GM12891 (cell line): ENCODE results near the gene KRT28. TPM values are rescaled to one million over a fixed set of nuclear protein-coding genes. Genes with fewer than 3 reads are reported as not detected.

Experiments used
- DNase-seq: peaks from one replicate; pipeline ENCODE4 v3.0.0; 2011; ENCODE audit warnings: low spot score; ENCODE audit not compliant: insufficient read length
- FAIRE-seq: peaks from 2 replicates; lab custom pipeline; 2011; peaks lifted over from hg19 to GRCh38; lab: Jason Lieb, UNC
- PAX5 ChIP-seq: IDR thresholded peaks from 2 replicates; pipeline ENCODE4 v1.6.1; 2011; ENCODE audit warnings: low read length, moderate library complexity, mild to moderate bottlenecking; ENCODE audit not compliant: insufficient read depth, severe bottlenecking
- POLR2A ChIP-seq: IDR thresholded peaks from 2 replicates; pipeline ENCODE4 v1.6.1; 2011; ENCODE audit warnings: low read depth, low read length, control low read depth
- POLR2AphosphoS5 ChIP-seq: IDR thresholded peaks from 2 replicates; pipeline ENCODE4 v1.6.1; 2011; ENCODE audit warnings: low read depth, low read length, control low read depth
- POU2F2 ChIP-seq: IDR thresholded peaks from 2 replicates; pipeline ENCODE4 v1.6.1; 2011; ENCODE audit warnings: low read depth, mild to moderate bottlenecking, control low read depth, low read length, moderate library complexity
- SPI1 ChIP-seq: IDR thresholded peaks from 2 replicates; pipeline ENCODE4 v1.6.1; 2011; ENCODE audit warnings: low read depth, low read length, control low read depth
- TAF1 ChIP-seq: IDR thresholded peaks from 2 replicates; pipeline ENCODE4 v1.6.1; 2011; ENCODE audit warnings: low read depth, low read length, control low read depth
- polyA plus RNA-seq: library from polyadenylated mRNA; unstranded; fragments of >200 nt; gene quantifications from one replicate; pipeline ENCODE4 v1.2.1, GENCODE V29; 2012; ENCODE audit warnings: low read depth, missing spikeins, inconsistent platforms; ENCODE audit not compliant: missing spikeins

Gene KRT28, protein sequence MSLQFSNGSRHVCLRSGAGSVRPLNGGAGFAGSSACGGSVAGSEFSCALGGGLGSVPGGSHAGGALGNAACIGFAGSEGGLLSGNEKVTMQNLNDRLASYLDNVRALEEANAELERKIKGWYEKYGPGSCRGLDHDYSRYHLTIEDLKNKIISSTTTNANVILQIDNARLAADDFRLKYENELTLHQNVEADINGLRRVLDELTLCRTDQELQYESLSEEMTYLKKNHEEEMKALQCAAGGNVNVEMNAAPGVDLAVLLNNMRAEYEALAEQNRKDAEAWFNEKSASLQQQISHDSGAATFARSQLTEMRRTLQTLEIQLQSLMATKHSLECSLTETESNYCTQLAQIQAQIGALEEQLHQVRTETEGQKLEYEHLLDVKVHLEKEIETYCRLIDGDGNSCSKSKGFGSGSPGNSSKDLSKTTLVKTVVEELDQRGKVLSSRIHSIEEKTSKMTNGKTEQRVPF
- not detected for polyA plus RNA-seq

DNA sequence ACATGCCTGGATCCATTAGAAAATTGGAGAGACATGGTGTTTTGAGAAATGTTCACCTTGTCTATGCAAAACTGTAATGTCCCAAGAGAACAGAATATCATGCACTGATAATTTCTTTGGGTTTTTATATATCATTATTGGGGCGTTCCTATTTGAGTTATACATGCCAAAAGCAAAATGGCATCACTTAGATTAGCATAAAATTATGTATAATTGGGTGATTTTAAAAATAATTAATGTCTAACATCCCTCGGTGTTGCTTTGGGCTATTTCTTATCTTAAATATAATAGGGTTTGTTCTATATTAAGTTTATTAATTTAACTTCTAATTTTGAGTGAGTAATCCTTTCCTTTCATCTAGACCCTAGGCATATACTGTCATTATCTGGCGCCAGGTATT lies at the start of gene KRT28:
Gene KRT28, minus strand, starts transcription at position 101 of the 400 bp plus-strand sequence. Its CDS starts 66 bp downstream, at position 35.
- DNase-seq, result no peak
- TF ChIP-seq PAX5 (no peak), SPI1 (no peak), POU2F2 (no peak), POLR2AphosphoS5 (no peak)
- FAIRE-seq, result no peak

DNA sequence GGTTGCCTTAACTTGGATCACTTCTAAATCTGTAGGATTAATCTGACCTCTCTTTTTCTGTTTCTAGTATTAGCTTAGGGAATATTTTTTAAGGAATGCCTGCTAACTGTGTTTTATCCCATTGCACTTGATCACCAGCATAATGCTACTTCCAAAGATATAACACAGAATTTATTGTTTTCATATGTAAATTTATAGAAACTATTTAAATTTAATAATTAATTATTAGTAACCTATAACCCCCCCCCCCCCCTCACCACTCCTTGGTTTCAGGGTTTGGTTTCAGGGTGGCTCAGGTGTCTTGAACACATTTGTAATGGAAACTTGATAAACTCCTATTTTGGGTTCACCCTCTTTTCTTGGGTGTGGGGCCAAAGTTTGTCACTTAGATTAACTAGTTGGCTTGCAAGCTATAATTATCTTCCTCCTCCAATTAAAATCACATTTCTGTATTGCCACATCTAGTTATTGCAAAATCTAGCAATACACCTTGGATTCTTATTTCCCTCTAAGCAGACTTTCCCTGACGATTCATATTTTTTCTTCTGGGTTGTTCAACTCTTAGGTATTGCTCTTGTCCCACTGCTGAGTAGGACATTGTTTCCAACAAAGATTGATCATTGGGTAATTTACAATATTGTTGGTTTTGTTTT lies 49.0 kb upstream of the KRT28 start:
- no peak for TF ChIP-seq POLR2A
- no peak for TF ChIP-seq PAX5
- TF ChIP-seq TAF1, result no peak
- TF ChIP-seq POLR2AphosphoS5, result no peak
- no peak for TF ChIP-seq POU2F2
- TF ChIP-seq SPI1, result no peak
- DNase-seq (no peak), FAIRE-seq (no peak)

GRCh38 chr17:40846515-40847144 lies 46.9 kb upstream of the KRT28 start:
- DNase-seq, result no peak
- FAIRE-seq, result no peak
- TF ChIP-seq TAF1 (no peak), POU2F2 (no peak), POLR2AphosphoS5 (no peak), SPI1 (no peak), PAX5 (no peak), POLR2A (no peak)

DNA sequence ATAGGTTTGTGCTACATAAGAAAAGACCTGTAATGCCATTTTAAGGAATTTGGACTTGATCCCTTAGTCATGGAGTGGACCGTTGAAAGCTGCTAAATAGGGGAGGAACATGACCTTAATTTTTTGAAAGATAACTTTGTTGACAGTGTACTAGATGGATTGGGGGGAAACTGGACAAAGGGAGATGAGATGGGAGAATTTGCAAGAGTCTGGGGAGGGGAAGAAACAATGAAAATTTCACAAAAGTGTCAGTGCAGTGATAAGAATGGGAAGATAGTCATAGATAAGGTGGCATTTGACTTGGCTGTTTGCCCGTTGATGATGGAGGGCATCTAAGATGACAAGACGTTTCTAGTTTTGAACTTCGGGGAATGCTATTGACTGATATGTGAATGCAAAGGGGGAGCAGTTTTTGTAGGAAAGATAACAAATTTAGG lies 44.9 kb upstream of the KRT28 start:
- no peak for FAIRE-seq
- TF ChIP-seq POU2F2 (no peak), POLR2AphosphoS5 (no peak), SPI1 (no peak), PAX5 (no peak), POLR2A (no peak)
- no peak for DNase-seq

DNA sequence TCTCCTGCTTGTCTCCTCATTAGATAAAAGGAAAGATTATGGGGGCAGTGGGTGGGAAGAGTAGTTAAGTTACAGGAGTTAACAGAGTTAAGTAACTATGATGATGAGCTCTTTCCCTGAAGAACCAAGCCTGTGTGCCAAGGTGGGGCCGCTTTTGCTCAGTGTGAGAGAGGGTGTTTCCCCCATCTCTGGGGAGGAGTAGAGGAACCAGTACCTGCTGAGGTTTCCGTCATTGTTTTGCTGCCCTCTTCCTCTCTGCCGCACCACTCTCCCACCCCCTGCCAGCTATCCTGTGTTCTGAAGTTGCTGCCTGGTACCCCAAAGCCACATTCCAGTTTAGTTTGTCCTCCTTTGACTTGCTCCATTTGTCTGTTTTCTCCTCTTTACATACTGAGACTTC lies 43.5 kb upstream of the KRT28 start:
- DNase-seq (no peak), FAIRE-seq (no peak)
- TF ChIP-seq POLR2A, result no peak
- no peak for TF ChIP-seq SPI1
- TF ChIP-seq TAF1, result no peak
- no peak for TF ChIP-seq PAX5
- TF ChIP-seq POU2F2, result no peak
- no peak for TF ChIP-seq POLR2AphosphoS5

- TF ChIP-seq POLR2A, result no peak
- no peak for TF ChIP-seq POU2F2
- TF ChIP-seq SPI1, result no peak
- TF ChIP-seq TAF1, result no peak
- TF ChIP-seq PAX5, result no peak
- TF ChIP-seq POLR2AphosphoS5, result no peak
- DNase-seq, result no peak
- no peak for FAIRE-seq
Measured at GRCh38 chr17:40841246-40841645, 41.5 kb upstream of the KRT28 start.

DNA sequence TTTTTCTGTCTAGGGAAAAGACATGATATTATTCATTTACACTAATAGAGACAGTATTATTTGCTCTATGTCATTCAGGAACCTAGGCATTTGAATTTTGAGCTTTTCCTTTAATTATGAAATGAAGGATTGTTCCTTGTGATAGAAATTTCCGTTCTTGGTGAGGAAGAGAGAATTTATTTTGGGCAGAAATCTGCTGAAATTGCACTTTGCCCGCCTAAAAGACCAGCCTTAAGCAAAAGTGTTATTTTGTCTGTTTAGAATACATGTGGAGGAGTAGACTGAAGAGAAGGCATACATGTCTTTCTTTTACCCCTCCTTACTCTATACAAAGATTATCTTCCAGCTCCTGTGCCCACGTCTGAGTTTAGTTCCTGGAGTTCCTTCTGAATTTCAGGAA lies 39.4 kb upstream of the KRT28 start:
- TF ChIP-seq POU2F2 (no peak), SPI1 (no peak), PAX5 (no peak), POLR2A (no peak), POLR2AphosphoS5 (no peak), TAF1 (no peak)
- DNase-seq (no peak), FAIRE-seq (no peak)

DNA sequence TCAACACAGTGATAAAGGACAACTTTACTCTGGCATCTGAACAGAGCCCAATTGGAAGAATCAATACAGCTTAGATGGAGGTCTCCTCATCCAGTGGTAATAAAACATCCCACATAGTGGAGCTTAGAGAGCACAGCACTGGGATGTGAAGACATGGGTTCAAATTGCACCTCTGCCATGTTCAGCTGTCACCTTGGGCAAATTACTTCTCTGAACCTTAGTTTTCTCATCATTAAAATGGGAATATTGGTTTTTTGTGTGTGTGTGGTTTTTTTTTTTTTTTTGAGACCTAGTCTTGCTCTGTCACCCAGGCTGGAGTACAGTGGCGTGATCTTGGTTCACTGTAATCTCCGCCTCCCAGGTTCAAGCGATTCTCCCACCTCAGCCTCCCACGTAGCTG lies 36.3 kb upstream of the KRT28 start:
- TF ChIP-seq TAF1 (no peak), SPI1 (no peak), POLR2A (no peak), POLR2AphosphoS5 (no peak), PAX5 (no peak), POU2F2 (no peak)
- DNase-seq (no peak), FAIRE-seq (no peak)

DNA sequence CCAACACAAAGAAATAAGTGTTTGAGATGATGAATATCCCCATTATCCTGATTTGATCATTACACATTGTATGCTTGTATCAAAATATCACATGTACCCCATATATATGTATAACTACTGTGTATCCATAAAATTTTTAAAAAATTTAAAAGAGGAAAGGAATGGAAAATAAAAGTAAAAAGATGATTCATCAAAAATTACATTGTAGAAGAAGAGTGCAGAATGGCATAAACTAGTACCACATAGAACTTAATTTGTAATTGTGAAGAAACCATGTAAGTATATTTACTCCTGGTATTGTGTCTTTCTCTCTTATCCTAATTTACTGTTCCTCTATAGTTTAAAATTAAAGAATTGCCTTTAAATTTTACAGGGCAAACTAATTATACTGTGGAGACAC lies 34.1 kb upstream of the KRT28 start:
- no peak for FAIRE-seq
- TF ChIP-seq POLR2AphosphoS5 (no peak), TAF1 (no peak), SPI1 (no peak), PAX5 (no peak), POLR2A (no peak), POU2F2 (no peak)
- no peak for DNase-seq
